ENCODE measurements around the gene SLC6A9. TPM values are rescaled to one million over a fixed set of nuclear protein-coding genes. Genes with fewer than 3 reads are reported as not detected.

SLC6A9 gene
- polyA plus RNA-seq, 3 donors, result 5.4 to 6.3 (median 6.1) TPM

GRCh38 chr1:44012404-44012803 lies 18.9 kb downstream of the SLC6A9 start:
- DNase-seq (ENCODE audit: low read depth in 3 of 3, low spot score in 2 of 3), result no peak

GRCh38 chr1:44010935-44011471 lies 20.3 kb downstream of the SLC6A9 start:
- DNase-seq (ENCODE audit: low read depth in 3 of 3, low spot score in 2 of 3), result no peak

- no peak for DNase-seq (ENCODE audit: low read depth in 3 of 3, low spot score in 2 of 3)
Observed at GRCh38 chr1:44008259-44008658, 23.0 kb downstream of the SLC6A9 start.

GRCh38 chr1:44002606-44003157 lies 28.6 kb downstream of the SLC6A9 start:
- no peak for DNase-seq (ENCODE audit: low read depth in 3 of 3, low spot score in 2 of 3)

GRCh38 chr1:44002165-44002564 lies 29.1 kb downstream of the SLC6A9 start:
- no peak for DNase-seq (ENCODE audit: low read depth in 3 of 3, low spot score in 2 of 3)

GRCh38 chr1:44000122-44000665 lies 31.1 kb downstream of the SLC6A9 start:
- no peak for DNase-seq (ENCODE audit: low read depth in 3 of 3, low spot score in 2 of 3)

- DNase-seq (ENCODE audit: low read depth in 3 of 3, low spot score in 2 of 3), result no peak
Observed at GRCh38 chr1:43999455-43999854, 31.8 kb downstream of the SLC6A9 start.

GRCh38 chr1:43998000-43998378 lies 33.3 kb downstream of the SLC6A9 start:
- DNase-seq (ENCODE audit: low read depth in 3 of 3, low spot score in 2 of 3), result no peak

GRCh38 chr1:43997295-43997999 lies 33.8 kb downstream of the SLC6A9 start:
- DNase-seq (ENCODE audit: low read depth in 3 of 3, low spot score in 2 of 3), result no peak

- no peak for DNase-seq (ENCODE audit: low read depth in 3 of 3, low spot score in 2 of 3)
Observed at GRCh38 chr1:43996733-43997115, 34.5 kb downstream of the SLC6A9 start.

GRCh38 chr1:43995984-43996732 lies 35.1 kb downstream of the SLC6A9 start:
- no peak for DNase-seq (ENCODE audit: low read depth in 3 of 3, low spot score in 2 of 3)

- DNase-seq (ENCODE audit: low read depth in 3 of 3, low spot score in 2 of 3), result no peak
Observed at GRCh38 chr1:43994794-43995790, 36.2 kb downstream of the SLC6A9 start.

- no peak for DNase-seq (ENCODE audit: low read depth in 3 of 3, low spot score in 2 of 3)
Observed at GRCh38 chr1:43994071-43994470, 37.2 kb downstream of the SLC6A9 start.

- DNase-seq (ENCODE audit: low read depth in 3 of 3, low spot score in 2 of 3), result no peak
Observed at GRCh38 chr1:43993206-43993914, 37.9 kb downstream of the SLC6A9 start.

- no peak for DNase-seq (ENCODE audit: low read depth in 3 of 3, low spot score in 2 of 3)
Observed at GRCh38 chr1:43992232-43992995, 38.8 kb downstream of the SLC6A9 start.

GRCh38 chr1:43991476-43992231 lies 39.6 kb downstream of the SLC6A9 start, which contains the start of gene CCDC24:
Gene CCDC24, plus strand, starts transcription at chr1:43991599. Its CDS starts 280 bp downstream, at chr1:43991879.
- no peak for DNase-seq (ENCODE audit: low read depth in 3 of 3, low spot score in 2 of 3)

GRCh38 chr1:43991200-43991475 lies 40.1 kb downstream of the SLC6A9 start:
- DNase-seq (ENCODE audit: low read depth in 3 of 3, low spot score in 2 of 3), result no peak
